Calu3 (cell line): ENCODE measurements around the gene SRPK2. TPM values are rescaled to one million over a fixed set of nuclear protein-coding genes. Genes with fewer than 3 reads are reported as not detected.

Experiments used
- BruUV-seq: library from RNA; stranded (reverse); fragments of 400-500 nt; replicated peaks from 2 replicates; lab custom pipeline; 2021; lab: Mats Ljungman, UMichigan
- CTCF ChIA-PET: fragments of 300-600 bp; sonication (Branson Sonifier 250); formaldehyde crosslinking; loops from one replicate; lab custom pipeline; 2022; ENCODE audit warnings: antibody characterized with exemption; lab: Charles Lee
- DNase-seq: peaks from one replicate; pipeline ENCODE4 v3.0.0; 2022
- H3K27ac Mint-ChIP-seq: one replicate; pipeline ENCODE4 v1.8.0; 2022; ENCODE audit warnings: mixed read lengths; ENCODE audit not compliant: unreplicated experiment
- H3K27me3 Mint-ChIP-seq: one replicate; pipeline ENCODE4 v1.8.0; 2022; ENCODE audit warnings: mixed read lengths; ENCODE audit not compliant: unreplicated experiment
- H3K36me3 Mint-ChIP-seq: one replicate; pipeline ENCODE4 v1.8.0; 2022; ENCODE audit warnings: mild to moderate bottlenecking, moderate library complexity, mixed read lengths; ENCODE audit not compliant: insufficient read depth, unreplicated experiment
- H3K4me1 Mint-ChIP-seq: one replicate; pipeline ENCODE4 v1.8.0; 2022; ENCODE audit warnings: mild to moderate bottlenecking, low read depth, mixed read lengths; ENCODE audit not compliant: unreplicated experiment
- H3K4me3 Mint-ChIP-seq: one replicate; pipeline ENCODE4 v1.8.0; 2022; ENCODE audit warnings: mild to moderate bottlenecking, low read depth, moderate library complexity, mixed read lengths; ENCODE audit not compliant: unreplicated experiment
- H3K9me3 Mint-ChIP-seq: one replicate; pipeline ENCODE4 v1.8.0; 2022; ENCODE audit warnings: low read depth, mixed read lengths; ENCODE audit not compliant: unreplicated experiment
- intact Hi-C: fragments of 100-400 bp; cut with micrococcal nuclease; formaldehyde crosslinking; loops from one replicate; pipeline ENCODE4 v1.10.0; 2022; ENCODE audit not compliant: unreplicated experiment
- total RNA-seq: library from RNA; stranded (reverse); gene quantifications from 2 replicates; pipeline ENCODE4 v1.2.3, GENCODE V29; 2022
- TF ChIP-seq, protein P1 (sequence below): fragments of 200-600 bp; IDR thresholded peaks from one replicate; pipeline ENCODE4 v1.8.0; 2022; ENCODE audit warnings: antibody characterized with exemption; ENCODE audit not compliant: unreplicated experiment

SRPK2 gene
- total RNA-seq, 1 experiment from 2014 or later, result 40.2 TPM

DNA sequence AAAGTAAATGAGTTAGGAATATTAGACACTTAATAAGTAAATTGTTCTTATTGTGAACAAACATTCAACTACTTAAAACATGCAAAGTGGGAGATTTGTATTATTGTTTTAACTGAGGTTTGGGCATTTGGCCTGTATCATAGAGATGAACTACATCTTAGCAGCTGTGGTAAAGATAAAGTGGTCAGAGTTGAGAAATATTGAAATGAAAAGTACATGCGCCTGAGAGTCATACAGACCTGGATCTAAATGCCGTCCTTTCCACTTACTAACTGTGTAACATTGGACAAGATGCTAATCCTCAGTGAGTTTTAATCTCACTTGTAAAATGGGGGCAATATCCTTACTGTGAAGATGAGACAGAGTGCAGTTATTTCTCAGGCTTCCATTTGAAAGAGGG is 300.3 kb downstream of the SRPK2 start:
- H3K9me3 Mint-ChIP-seq, result no peaks in the 10 kb centered on the region
- intact Hi-C loops, result no loop called here
- H3K27me3 Mint-ChIP-seq, result no peaks in the 10 kb centered on the region
- H3K4me3 Mint-ChIP-seq, result no peak overlapping the region
- CTCF ChIA-PET, result no interaction called here
- BruUV-seq, result no TSS peak
- H3K4me1 Mint-ChIP-seq, result no peaks in the 10 kb centered on the region
- H3K27ac Mint-ChIP-seq, result no peak overlapping the region
- TF ChIP-seq, protein P1, sequence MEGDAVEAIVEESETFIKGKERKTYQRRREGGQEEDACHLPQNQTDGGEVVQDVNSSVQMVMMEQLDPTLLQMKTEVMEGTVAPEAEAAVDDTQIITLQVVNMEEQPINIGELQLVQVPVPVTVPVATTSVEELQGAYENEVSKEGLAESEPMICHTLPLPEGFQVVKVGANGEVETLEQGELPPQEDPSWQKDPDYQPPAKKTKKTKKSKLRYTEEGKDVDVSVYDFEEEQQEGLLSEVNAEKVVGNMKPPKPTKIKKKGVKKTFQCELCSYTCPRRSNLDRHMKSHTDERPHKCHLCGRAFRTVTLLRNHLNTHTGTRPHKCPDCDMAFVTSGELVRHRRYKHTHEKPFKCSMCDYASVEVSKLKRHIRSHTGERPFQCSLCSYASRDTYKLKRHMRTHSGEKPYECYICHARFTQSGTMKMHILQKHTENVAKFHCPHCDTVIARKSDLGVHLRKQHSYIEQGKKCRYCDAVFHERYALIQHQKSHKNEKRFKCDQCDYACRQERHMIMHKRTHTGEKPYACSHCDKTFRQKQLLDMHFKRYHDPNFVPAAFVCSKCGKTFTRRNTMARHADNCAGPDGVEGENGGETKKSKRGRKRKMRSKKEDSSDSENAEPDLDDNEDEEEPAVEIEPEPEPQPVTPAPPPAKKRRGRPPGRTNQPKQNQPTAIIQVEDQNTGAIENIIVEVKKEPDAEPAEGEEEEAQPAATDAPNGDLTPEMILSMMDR, result no peak
- H3K36me3 Mint-ChIP-seq, result peaks cover 21% of the 10 kb centered on the region
- no peak for DNase-seq

DNA sequence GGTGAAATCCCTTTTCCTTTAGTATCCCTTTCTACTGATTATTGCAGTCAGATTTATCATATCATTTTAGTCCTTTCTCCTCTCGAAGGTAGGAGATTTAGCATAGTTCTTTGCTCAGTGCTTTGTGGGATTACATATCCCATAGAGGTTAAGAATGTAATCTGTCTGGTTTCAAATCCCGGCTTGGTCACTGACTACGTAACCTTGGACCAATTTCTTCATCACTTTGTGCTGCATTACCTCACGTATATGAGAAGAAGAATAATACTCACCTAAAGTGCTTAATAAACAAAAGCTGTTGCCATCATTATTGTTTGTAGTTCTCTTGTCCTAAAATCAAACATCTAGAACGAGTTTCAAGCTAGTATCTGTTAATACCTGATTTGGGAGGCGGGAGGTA is 300.7 kb downstream of the SRPK2 start:
- no peaks in the 10 kb centered on the region for H3K27me3 Mint-ChIP-seq
- no TSS peak for BruUV-seq
- intact Hi-C loops, result no loop called here
- CTCF ChIA-PET, result no interaction called here
- no peaks in the 10 kb centered on the region for H3K9me3 Mint-ChIP-seq
- no peak overlapping the region for H3K4me3 Mint-ChIP-seq
- H3K4me1 Mint-ChIP-seq, result no peaks in the 10 kb centered on the region
- TF ChIP-seq, protein P1, result no peak
- peaks cover 25% of the 10 kb centered on the region for H3K36me3 Mint-ChIP-seq
- no peak for DNase-seq
- no peak overlapping the region for H3K27ac Mint-ChIP-seq

DNA sequence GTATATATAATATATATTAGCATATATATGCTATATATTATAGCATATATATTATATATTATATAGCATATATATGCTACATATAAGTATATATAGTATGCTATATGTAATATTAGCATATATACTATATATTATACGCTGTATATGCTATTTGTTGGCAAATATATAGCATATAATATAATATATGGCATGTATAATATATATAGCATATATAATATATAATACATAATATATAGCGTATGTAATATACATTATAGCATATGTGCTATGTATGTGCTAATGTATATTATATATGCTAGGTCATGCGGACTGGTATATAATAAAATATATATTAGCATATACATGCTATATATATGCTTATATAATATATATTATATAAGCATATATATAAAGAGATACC is 301.9 kb downstream of the SRPK2 start:
- intact Hi-C loops, result no loop called here
- BruUV-seq, result no TSS peak
- no peaks in the 10 kb centered on the region for H3K4me1 Mint-ChIP-seq
- no peak for DNase-seq
- no peak overlapping the region for H3K4me3 Mint-ChIP-seq
- TF ChIP-seq, protein P1, result no peak
- peaks cover 22% of the 10 kb centered on the region for H3K36me3 Mint-ChIP-seq
- CTCF ChIA-PET, result no interaction called here
- H3K9me3 Mint-ChIP-seq, result no peaks in the 10 kb centered on the region
- no peaks in the 10 kb centered on the region for H3K27me3 Mint-ChIP-seq
- no peak overlapping the region for H3K27ac Mint-ChIP-seq

DNA sequence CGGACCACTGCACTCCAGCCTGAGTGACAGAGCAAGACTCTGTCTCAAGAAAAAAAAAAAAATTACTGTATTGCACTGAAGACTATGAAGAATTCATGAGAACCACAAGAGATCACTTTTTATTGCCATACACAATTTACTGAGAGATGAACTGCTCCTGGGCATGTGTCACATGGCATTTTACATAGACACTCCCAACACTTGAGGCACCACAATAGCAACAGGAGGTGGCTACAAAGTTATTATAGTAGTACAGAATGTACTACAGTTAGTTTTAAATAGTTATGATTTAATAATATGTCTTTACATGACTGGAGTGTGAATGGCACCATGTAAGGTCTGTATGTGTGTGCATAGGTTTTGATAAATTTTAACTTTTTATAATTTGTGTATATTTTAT is 304.1 kb downstream of the SRPK2 start:
- DNase-seq, result no peak
- Mint-ChIP-seq H3K27me3 (no peaks in the 10 kb centered on the region), H3K9me3 (no peaks in the 10 kb centered on the region), H3K36me3 (peaks cover 21% of the 10 kb centered on the region), H3K4me3 (no peak overlapping the region), H3K4me1 (no peaks in the 10 kb centered on the region), H3K27ac (no peak overlapping the region)
- BruUV-seq, result no TSS peak
- intact Hi-C loops, result no loop called here
- TF ChIP-seq, protein P1, result no peak
- CTCF ChIA-PET, result no interaction called here
